Suppressor macrophage treated with lipopolysaccharide for 1 hour (primary cell): ENCODE data around the gene CCKAR.

Experiments used
- DNase-seq, 3 donors: peaks; one replicate each; pipeline ENCODE4 v3.0.0-alpha.2; 2020 to 2022

CCKAR gene

GRCh38 chr4:26457412-26457811, 32.9 kb downstream of the CCKAR start:
- no peak for DNase-seq

- no peak for DNase-seq
Measured at GRCh38 chr4:26455571-26455970, 34.7 kb downstream of the CCKAR start.

- DNase-seq: no peak
Measured at GRCh38 chr4:26454961-26455360, 35.3 kb downstream of the CCKAR start.

GRCh38 chr4:26452565-26453531, 37.4 kb downstream of the CCKAR start:
- DNase-seq: no peak

- no peak for DNase-seq
Measured at GRCh38 chr4:26451597-26451996, 38.7 kb downstream of the CCKAR start.

GRCh38 chr4:26450418-26450817, 39.9 kb downstream of the CCKAR start:
- no peak for DNase-seq

- no peak for DNase-seq
Measured at GRCh38 chr4:26447378-26447777, 42.9 kb downstream of the CCKAR start.

- DNase-seq: no peak
Measured at GRCh38 chr4:26441771-26442170, 48.5 kb downstream of the CCKAR start.

- DNase-seq: no peak
Measured at GRCh38 chr4:26441102-26441501, 49.2 kb downstream of the CCKAR start.

GRCh38 chr4:26434030-26434639, 56.1 kb downstream of the CCKAR start:
- no peak for DNase-seq

GRCh38 chr4:26433556-26433955, 56.7 kb downstream of the CCKAR start:
- DNase-seq: no peak

- DNase-seq: no peak
Measured at GRCh38 chr4:26432419-26432818, 57.9 kb downstream of the CCKAR start.

- no peak for DNase-seq
Measured at GRCh38 chr4:26431461-26432180, 58.7 kb downstream of the CCKAR start.
